SU-DHL-6 (cell line): Measurements from ENCODE around the gene FPR2.

Experiments used
- EZH2phosphoT487 ChIP-seq: fragments of 200-600 bp; sonication (generic), shearing (Covaris generic); conservative IDR thresholded peaks from 2 replicates; pipeline ENCODE4 v1.6.1; 2018; ENCODE audit warnings: mild to moderate bottlenecking, antibody characterized with exemption, low read length, moderate library complexity, mixed read lengths
- TF ChIP-seq, protein P1 (sequence below): fragments of 200-600 bp; sonication (generic); IDR thresholded peaks from one replicate; pipeline ENCODE4 v1.5.1; 2017; ENCODE audit warnings: antibody characterized with exemption, mild to moderate bottlenecking, low read length, moderate library complexity; ENCODE audit not compliant: insufficient read depth, poor library complexity, severe bottlenecking

DNA sequence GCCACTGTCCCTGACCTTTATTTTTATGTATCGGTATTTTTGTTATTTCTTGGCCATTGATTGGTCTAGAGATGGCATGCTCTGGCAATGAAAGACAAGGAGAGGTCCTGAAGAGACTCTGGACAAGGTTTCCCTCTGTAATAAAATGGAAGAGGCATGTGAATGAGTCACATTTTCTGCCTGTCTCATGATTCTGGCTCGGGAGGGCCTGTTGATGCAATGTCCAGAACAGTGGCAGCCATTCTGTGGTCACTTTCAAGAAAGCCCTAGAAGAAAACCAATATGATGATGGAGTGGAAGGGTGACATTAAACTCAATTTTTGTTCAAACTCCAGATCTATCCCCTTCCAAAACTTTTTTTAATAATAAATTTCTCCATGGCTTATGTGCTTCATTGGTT is 32.0 kb downstream of the FPR2 start:
- TF ChIP-seq, protein P1, sequence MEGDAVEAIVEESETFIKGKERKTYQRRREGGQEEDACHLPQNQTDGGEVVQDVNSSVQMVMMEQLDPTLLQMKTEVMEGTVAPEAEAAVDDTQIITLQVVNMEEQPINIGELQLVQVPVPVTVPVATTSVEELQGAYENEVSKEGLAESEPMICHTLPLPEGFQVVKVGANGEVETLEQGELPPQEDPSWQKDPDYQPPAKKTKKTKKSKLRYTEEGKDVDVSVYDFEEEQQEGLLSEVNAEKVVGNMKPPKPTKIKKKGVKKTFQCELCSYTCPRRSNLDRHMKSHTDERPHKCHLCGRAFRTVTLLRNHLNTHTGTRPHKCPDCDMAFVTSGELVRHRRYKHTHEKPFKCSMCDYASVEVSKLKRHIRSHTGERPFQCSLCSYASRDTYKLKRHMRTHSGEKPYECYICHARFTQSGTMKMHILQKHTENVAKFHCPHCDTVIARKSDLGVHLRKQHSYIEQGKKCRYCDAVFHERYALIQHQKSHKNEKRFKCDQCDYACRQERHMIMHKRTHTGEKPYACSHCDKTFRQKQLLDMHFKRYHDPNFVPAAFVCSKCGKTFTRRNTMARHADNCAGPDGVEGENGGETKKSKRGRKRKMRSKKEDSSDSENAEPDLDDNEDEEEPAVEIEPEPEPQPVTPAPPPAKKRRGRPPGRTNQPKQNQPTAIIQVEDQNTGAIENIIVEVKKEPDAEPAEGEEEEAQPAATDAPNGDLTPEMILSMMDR: no peak
- no peak for TF ChIP-seq EZH2phosphoT487
